DOHH2 (cell line): ENCODE data around the gene ARHGEF26.

Experiments used
- CTCF ChIP-seq: fragments of 200-600 bp; sonication (generic); IDR thresholded peaks from one replicate; pipeline ENCODE4 v1.5.1; 2014; ENCODE audit warnings: antibody characterized with exemption, mild to moderate bottlenecking, low read depth, low read length; ENCODE audit not compliant: poor library complexity, severe bottlenecking
- EZH2phosphoT487 ChIP-seq: fragments of 200-600 bp; sonication (generic); IDR thresholded peaks from 2 replicates; pipeline ENCODE4 v1.6.1; 2017; ENCODE audit warnings: borderline replicate concordance, mild to moderate bottlenecking, antibody characterized with exemption, low read length, moderate library complexity, mixed read lengths

GRCh38 chr3:154178172-154178571 is 57.0 kb downstream of the ARHGEF26 start:
- TF ChIP-seq CTCF (no peak), EZH2phosphoT487 (no peak)
